ENCODE results near the gene PELI3. TPM values are rescaled to one million over a fixed set of nuclear protein-coding genes. Genes with fewer than 3 reads are reported as not detected.

Gene PELI3
- total RNA-seq, 4 donors from 2014 or later, result 13.8 to 35.0 (median 24.0) TPM

- Histone ChIP-seq H3K9me3 (no peaks in the 10 kb centered on the region), H3K27ac (no peak overlapping the region), H3K36me3 (no peaks in the 10 kb centered on the region), H3K4me3 (no peak overlapping the region), H3K27me3 (no peaks in the 10 kb centered on the region), H3K4me1 (no peaks in the 10 kb centered on the region)
- DNase-seq, result no peak
- intact Hi-C loops (cut with DNase I; ENCODE audit: low total_unique reads), result no loop called here
- TF ChIP-seq POLR2A (IDR thresholded peaks at IDR 0.05) (no peak), CTCF (IDR thresholded peaks at IDR 0.05) (no peak)
Observed at GRCh38 chr11:66475349-66476172, 8.9 kb downstream of the PELI3 start.

GRCh38 chr11:66476173-66476840 lies 9.6 kb downstream of the PELI3 start:
- Histone ChIP-seq H3K4me3 (no peak overlapping the region), H3K27ac (no peak overlapping the region), H3K27me3 (no peaks in the 10 kb centered on the region), H3K4me1 (no peaks in the 10 kb centered on the region), H3K9me3 (no peaks in the 10 kb centered on the region), H3K36me3 (no peaks in the 10 kb centered on the region)
- intact Hi-C loops (cut with DNase I; ENCODE audit: low total_unique reads), result no loop called here
- DNase-seq, result no peak
- no peak for TF ChIP-seq CTCF (IDR thresholded peaks at IDR 0.05)
- TF ChIP-seq POLR2A (IDR thresholded peaks at IDR 0.05), result no peak

- Histone ChIP-seq H3K36me3 (no peaks in the 10 kb centered on the region), H3K27me3 (no peaks in the 10 kb centered on the region), H3K9me3 (no peaks in the 10 kb centered on the region), H3K4me1 (no peaks in the 10 kb centered on the region), H3K4me3 (no peak overlapping the region), H3K27ac (no peak overlapping the region)
- TF ChIP-seq POLR2A (IDR thresholded peaks at IDR 0.05) (no peak), CTCF (IDR thresholded peaks at IDR 0.05) (no peak)
- DNase-seq, result no peak
- intact Hi-C loops (cut with DNase I; ENCODE audit: low total_unique reads), result no loop called here
Observed at GRCh38 chr11:66476841-66477251, 10.1 kb downstream of the PELI3 start.

GRCh38 chr11:66477263-66478201 lies 10.8 kb downstream of the PELI3 start:
- no peaks in the 10 kb centered on the region for H3K36me3 ChIP-seq
- DNase-seq, result no peak
- intact Hi-C loops (cut with DNase I; ENCODE audit: low total_unique reads), result no loop called here
- H3K4me3 ChIP-seq, result no peak overlapping the region
- no peaks in the 10 kb centered on the region for H3K4me1 ChIP-seq
- H3K9me3 ChIP-seq, result no peaks in the 10 kb centered on the region
- TF ChIP-seq POLR2A (IDR thresholded peaks at IDR 0.05) (no peak), CTCF (IDR thresholded peaks at IDR 0.05) (no peak)
- H3K27ac ChIP-seq, result no peak overlapping the region
- no peaks in the 10 kb centered on the region for H3K27me3 ChIP-seq

All from uterus (tissue), 4 donors.